Limb (tissue), 2 donors: Measurements from ENCODE around the gene SLC35C1.
A peak's percentile ranks its signal among the peaks of the same experiment; 100 is the strongest.

Experiments used
- DNase-seq, 2 donors: peaks; one replicate each; pipeline ENCODE4 v3.0.0-alpha.2; 2016; ENCODE audit errors: extremely low spot score in 2 of 2

Gene SLC35C1

DNA sequence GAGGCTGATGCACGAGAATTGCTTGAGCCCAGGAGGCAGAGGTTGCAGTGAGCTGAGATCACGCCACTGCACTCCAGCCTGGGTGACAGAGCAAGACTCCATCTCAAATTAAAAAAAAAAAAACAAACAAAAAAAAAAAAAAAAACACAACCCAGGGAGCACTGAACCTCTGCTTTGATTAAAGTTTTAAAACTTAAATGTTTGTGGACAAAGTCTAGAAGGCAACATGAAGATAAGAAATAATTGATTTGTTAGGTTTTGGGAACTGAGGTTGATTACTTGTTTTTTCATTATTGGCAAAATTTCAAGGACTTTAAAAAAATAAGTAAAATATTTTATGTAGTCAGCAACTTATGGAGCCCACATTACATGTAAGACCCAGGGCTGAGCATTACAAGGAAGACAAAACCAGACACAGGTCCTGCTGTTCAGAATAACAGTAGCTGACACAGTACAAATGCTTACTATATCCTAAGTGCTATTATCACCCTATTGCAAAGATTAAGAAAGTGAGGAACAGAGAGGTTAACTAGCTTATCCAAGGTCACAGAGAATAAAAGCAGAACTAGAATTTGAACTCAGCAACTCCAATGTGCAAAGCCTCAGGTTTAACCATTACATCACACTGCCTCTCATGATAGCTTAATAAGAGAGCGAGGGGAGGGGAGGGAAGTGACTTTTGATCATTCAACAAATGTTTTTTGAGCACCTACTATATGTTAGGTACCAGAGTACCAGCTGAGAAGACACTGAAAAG is 40.1 kb downstream of the SLC35C1 start:
- DNase-seq, result no peak

DNA sequence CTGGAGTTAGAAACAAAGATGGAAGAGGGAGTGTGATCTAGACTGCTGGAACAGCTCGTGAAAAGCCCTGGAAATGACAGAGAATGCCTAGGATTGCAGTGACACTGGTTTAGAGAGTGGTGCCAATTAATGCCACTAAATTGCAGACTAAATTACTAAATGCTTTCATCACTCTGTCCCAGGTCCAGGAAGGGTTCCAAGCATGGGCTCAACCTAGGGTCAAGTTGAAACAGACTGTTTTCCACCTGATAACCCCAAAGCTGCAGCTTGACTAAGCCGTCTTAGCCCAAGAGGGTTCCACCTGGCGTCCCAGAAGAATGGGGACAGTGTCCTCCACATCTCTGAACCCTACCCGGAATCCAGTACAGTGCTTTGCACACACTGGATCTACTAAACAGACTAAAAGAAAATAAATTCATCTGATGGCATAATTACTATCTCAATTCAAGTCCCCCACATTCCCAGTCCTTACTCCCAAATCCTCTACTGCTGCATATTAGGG is 41.3 kb downstream of the SLC35C1 start:
- no peak for DNase-seq

DNA sequence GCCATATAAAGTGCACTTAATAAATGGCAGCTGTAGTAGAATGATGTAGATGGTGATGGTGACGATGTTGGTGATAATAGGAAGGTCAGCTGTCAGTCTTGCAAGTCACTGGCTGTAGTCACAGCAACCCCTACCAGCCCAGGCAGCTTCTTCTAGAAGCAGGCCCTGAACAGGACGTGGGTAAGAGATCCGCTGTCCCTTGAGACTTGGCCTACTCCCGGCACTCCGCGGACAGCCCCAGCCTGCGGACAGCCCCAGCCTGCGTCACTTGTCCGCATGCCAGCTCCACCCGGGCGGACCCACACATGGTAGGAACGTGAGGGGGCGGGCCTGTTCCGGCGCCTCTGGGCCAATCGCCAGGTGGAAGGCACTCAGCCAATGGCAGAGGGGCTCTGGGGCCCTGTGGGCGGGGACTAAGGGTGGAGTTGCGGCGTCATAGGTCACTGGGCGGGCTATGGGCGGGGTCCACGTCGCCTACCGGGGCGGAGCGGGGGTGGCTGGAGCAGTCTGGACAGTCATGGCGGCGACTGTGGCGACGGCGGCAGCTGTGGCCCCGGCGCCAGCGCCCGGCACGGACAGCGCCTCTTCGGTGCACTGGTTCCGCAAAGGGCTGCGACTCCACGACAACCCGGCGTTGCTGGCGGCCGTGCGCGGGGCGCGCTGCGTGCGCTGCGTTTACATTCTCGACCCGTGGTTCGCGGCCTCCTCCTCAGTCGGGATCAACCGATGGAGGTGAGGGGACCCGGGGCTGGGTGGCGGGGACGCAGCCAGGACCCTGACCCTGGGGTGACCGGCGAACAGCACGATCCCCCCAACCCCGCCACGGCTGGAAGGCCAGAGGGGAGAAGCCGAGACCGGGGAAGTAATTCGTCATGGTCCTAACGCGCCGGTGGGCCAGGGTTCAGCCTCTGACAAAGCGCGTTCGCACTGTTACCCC is 42.3 kb downstream of the SLC35C1 start, which contains the start of gene CRY2:
CRY2 (plus strand) TSS at position 502 of the 937 bp plus-strand sequence; CDS start at position 518, 16 bp downstream.
- DNase-seq, result peak; percentile 96 to 100

DNA sequence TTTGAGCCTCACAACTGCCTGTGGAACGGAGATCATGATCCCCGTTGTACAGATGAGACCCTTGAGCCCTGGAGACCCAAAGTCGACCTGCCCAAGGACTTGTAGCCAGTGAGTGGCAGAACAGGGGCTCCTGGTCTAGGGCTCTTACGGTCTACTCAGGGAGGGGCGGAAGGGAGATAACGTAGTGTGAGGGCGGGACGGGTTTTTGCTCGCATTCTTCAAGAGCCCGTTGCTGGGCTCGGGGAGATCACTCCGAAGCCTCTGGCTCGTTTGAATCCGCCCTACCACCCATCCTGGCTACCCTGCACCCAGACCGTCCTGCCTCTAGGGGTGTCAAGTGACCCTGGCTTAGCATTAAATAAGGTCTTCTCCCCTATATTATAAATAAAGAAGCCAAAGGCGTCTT is 43.0 kb downstream of the SLC35C1 start:
- DNase-seq, result no peak

DNA sequence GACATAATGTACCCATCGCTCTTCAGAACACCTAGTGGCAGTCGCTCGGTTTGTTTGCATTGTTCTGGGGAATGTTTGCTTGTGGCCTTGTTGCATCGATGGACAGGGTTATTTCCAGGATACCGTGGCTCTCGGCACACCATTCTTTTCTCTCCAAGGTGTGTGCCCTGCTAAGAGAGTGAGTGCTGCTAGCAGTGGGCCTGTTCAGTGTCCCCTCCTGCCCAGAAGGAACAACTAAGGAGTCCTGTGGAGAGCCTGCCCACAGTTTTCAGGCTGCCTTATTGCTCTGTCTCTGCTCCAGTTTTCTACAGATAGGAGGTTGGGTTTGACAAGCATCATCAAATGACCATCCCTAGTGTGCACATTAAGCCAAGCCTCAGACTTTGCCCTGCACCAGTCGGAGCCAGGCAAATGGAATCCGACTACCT is 43.7 kb downstream of the SLC35C1 start:
- no peak for DNase-seq

DNA sequence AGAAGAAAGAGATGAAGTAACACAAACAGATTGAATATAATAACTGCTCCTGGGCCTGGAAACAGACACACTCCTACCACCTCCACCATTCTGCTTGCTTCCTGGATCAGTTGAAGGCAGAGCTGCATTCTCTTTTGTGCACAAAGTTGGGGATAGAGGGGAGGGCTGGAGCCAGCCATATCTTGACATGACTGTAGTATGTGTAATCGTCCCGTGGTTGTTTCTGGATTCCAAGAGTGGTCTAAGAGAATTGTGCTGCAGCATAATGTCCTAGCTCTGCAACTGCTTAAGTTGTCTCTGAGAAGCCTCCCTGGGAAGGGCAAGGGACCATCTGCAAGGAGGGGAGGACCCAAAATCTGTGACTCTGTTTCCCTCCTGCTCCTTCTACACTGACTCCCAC is 45.5 kb downstream of the SLC35C1 start:
- no peak for DNase-seq

DNA sequence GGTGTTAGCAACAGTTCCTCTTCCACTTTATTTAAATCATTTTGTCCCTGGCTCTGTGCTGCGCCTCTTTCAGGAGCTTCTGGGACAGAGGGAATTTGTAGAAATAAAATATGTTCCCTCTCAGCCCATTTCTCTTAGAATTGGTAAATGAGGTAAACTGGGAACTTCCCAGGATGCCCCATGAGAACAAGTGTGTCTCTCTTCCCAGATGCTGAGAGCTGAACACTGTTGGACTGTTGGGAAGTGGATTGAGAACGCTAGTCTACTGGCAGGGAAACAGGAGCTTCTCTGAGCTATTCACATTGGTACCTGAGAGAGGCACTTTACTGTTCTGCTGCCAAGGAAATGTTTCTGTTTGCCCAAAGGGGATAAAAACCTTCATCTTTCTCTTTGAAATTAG is 46.3 kb downstream of the SLC35C1 start:
- no peak for DNase-seq

DNA sequence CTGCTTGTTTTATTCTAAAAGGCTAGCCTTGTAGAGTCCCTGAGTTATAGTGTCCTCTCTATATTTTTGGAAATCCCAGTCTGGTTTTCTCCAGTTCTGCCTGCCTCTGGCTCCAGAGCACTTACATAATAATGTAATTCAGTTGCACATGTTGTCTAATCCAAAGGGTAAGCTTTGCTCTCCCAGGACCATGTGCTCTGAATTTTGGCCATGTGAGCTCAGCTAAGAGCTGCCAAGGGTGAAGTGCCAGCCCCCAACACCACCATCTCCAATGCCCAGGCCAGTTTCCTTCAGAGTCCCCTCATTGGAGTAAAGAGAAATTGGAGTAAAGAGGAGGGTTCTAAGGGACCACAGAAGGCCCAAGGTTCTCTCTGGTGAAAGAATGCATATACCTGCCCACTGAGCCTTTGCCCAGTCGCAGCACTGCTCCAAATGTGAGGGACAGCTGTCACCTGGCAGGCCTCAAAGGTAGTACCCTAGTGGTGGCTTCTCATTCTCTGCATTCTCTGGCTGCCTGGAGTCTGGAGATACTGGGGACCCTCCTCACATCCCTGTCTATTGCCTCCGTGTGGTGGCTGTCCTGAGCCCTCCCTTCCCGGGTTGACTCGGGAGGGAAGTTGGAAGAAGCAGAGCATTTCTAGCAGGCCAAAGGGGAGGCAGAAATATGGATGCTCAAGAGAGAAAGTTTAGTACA is 47.2 kb downstream of the SLC35C1 start:
- no peak for DNase-seq

DNA sequence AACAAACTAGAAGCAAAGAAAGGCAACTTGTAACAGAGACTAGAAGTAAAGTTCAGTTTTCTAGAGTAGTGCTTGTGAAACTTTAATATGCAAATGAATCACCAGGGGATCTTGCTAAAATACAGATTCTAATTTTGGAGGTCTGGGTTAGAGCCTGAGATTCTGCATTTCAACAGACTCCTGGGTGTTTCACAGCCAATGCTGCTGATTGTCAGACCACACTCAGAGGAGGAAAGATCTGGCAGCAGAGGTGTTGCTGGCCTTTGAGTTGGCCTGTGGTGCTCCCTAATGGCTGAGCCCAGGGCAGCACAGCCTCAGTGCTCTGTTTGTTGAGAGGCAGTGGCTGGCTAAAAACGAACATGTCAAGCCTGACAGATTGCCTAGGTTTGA is 47.8 kb downstream of the SLC35C1 start:
- DNase-seq, result no peak

DNA sequence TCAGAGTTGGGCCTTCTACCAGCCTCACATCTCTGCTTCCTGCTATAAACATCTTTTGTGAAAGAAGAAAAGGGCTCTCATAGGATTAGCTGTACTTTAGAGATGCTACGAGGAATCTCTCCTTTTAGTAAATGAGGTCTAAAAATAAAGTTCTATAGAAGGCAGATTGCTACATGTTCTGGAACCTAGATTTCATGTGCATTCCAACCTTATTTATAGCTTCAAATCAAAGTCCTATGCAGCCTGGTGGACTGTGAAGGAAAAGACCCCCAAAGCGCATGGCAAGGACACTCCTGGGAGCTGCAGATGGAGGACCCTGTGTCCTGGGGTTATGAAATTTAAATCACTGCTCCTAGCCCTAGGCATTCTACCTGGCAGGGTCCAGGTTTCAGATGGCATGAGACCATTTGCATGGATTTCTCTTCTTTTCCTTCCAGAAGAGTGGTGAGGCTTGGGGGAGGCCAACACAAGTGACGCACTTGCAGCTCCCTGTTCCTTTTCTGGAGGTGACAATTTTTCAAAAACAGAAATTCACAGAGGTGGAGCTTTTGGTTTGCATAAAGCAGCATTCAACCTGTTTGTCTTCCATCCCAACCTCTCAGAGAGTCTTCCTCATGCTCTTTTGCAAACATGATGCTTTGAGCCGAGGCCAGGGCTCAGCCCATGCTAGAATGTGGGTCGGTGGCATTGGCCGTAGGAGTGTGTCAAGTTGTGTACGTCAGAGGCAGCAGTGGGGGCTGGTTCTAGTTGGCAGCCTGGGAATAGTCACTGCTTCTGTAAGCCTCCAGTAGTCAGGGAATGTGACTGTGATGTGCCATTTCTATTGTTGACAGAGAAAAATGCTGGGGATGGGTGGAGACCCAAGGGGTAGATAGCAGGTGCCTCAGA is 48.6 kb downstream of the SLC35C1 start:
- no peak for DNase-seq

DNA sequence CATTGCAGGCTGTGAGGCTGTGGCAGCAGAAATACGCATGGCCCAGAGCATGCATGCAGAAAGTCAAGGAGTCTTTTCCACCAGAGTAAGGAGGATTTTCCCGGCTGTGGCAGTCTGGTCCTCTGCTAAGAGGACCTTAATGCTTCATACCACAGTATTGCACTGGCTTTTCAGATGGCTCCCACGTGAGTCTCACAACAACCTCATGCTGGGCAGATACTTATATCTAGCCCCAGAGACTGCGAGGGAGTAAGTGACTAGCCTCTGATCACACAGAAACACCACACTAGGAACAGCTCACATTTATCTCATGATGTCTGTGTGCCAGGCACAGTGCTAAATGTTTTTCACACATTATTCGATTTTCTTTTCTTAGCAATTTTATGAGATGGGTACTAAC is 50.4 kb downstream of the SLC35C1 start:
- DNase-seq, result no peak

DNA sequence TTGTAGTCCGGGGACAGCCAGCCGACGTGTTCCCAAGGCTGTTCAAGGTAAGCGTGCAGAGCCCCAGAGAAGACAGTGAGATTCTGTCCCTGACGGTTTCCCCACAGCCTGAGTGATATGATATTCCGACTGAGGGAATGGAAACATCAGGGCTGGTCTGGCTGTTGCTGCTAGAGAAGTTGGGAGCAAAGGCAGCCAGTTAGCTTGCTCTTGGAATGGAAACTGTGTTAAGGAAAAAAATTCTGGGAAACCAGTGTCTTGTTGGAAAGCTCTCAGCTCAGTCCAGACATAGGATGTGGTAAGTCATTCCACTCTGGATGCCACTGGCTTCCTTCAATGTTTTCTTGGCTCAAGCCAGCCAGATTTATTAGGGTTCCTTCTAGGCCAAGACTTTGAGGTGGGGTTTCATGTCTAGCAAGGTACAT is 51.1 kb downstream of the SLC35C1 start:
- peak in 1 of 2 donors; percentile 74 for DNase-seq

DNA sequence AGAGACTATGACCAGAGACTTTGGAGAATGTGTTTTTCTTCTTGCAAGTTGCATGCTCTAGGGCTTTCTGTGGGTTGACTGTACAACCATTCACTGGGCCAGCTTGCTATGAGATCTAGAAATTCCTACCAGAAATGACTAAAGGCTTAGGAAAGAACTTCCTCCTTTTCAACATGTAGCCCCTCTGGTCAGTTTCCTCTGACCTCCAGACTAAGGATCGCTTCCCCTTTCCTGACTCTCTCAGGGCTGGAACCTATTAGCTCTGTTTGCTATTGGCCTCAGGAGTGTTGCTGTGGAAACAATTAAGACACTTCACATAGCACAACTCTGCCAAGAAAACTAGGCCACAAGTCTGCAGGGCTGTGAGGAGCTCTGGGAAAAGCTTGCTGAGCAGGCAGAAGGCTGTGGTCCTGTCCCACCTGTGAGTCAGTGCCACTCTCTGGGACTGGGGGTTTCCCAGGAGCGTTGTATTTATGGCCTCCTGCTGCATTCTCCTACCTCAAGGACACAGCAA is 53.1 kb downstream of the SLC35C1 start:
- peak in 1 of 2 donors; percentile 75 for DNase-seq

DNA sequence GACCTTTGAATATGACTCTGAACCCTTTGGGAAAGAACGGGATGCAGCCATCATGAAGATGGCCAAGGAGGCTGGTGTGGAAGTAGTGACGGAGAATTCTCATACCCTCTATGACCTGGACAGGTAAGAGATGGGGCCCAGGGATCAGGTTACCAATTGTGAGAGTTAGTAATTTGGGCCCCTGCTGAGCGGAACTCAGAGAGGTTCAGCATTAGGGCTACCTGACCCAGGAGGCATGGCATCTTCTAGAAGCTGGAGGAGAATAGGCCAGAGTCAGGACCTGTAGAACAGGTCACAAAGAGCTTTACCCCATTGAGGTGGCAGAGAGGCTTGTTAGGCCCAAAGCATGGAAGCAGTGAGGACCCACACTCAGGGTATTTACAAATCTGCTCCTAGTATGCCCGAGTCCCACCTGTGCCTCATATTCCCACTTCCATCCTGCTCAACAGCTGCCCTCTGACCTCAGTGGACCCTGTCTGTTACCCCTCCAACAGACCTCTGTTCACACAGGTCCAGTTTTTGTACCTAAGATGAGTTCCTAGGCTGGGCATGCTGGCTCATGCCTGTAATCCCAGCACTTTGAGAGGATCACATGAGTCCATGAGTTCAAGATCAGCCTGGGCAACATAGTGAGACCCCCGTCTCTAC is 53.9 kb downstream of the SLC35C1 start:
- no peak for DNase-seq

DNA sequence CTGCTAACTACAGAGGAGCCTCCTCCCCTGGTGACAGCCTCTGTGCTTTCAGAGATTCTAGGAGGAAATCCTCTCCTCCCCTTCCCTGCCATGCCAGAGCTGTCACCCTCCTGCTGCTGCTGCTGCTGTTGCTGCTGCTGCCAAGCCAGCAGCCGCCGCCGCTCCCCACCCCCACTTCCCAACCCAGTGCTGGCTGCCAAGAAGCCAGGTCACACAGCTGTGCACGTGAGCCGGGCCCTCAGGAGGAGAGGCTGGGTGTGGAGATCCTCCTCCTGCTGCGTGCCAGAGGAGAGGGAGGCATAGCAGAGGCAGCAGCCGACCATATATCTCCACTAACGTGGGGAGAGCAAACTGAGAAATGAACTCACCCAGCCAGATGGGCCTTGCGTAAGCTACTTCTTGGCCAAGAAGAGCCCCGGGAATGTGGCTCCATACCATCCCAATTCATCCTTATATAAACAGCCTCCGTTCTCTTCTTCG is 54.8 kb downstream of the SLC35C1 start:
- peak; percentile 80 to 88 for DNase-seq

DNA sequence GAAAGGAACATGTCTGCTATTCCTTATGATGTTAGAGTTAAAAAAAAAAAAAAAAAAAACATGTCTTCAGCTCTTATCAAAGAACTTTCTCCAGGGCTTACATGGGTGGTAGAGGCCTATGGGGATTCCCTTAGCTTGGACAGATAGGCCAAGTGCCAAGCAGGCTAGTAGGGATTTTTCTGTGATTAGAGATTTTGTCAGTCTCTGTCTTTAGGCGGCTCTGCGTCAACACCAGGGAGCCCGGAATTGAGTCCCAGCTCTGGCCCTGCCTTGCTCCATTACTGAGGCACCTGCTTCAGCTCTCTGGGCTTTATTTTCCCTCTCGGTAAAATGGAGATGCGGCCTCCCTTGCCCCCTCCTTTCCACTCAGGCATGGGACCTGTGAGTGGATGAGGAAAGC is 55.4 kb downstream of the SLC35C1 start:
- DNase-seq, result no peak

DNA sequence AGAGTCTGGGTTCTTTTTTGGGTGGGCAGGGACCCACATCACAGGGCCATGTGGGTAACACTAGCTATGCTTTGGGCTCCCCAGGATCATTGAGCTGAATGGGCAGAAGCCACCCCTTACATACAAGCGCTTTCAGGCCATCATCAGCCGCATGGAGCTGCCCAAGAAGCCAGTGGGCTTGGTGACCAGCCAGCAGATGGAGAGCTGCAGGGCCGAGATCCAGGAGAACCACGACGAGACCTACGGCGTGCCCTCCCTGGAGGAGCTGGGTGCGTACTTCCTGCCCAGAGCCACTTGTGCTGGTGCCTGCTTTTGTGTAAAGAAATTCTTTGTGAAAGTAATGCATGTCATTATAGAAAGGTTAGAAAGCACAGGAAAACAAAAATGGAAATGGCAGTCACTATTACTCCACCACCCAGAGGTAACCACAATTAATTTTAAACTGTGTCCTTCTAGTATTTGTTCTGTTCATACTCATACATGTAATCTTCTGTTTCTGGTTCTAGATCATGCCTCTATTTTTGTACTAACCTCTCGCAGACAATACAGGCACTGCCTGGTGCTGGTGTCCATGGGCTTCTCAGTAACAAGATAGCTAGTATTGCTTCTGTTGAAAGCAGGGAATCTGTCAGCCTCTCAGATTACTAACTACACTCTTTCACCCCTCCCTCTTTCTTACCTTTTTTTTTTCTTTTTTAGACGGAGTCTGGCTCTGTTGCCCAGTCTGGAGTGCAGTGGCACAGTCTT is 56.0 kb downstream of the SLC35C1 start:
- DNase-seq, result no peak
